ENCODE results near the gene TNFRSF25. TPM values are rescaled to one million over a fixed set of nuclear protein-coding genes. Genes with fewer than 3 reads are reported as not detected.

Gene TNFRSF25
- total RNA-seq, 5 donors from 2014 or later (not counting 1 experiment from before 2014, with no cell fraction given): 215 to 580 (median 446) TPM

DNA sequence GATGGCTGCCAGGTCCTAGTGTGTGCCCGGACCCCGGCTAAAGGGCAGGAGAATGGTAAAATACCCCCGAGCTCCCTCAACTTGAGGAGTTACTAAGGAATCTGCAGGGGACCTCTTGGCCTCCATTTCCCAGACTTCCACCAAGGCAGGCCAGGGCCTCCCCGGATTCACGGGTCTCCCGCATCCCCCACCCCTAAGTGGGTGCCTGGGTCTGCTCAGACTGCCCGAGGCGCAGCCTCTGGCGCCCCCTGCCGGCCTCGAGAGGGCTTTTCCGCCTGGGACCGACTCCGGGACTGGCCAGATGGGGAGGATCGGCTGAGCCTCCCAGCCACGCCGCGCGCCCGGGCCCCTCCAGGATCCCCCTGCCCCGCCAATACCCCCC is 23.8 kb upstream of the TNFRSF25 start:
- WGBS (ENCODE audit: insufficient coverage): 12% methylated on average over 16 of the region's 21 CpGs
- H3K4me3 ChIP-seq (ENCODE audit: control insufficient read depth in 1 of 2, extremely low read depth in 1 of 2, low read length in 1 of 2): peak overlapping the region; percentile 68 to 84
- H3K27ac ChIP-seq (ENCODE audit: low read length): no peak overlapping the region
- no peaks in the 10 kb centered on the region for H3K36me3 ChIP-seq (ENCODE audit: control insufficient read depth in 2 of 2, extremely low read depth in 1 of 2, insufficient read depth in 1 of 2, low read length in 1 of 2)
- Mint-ChIP-seq H3K4me1 (peaks cover 22 to 31% (median 28%) of the 10 kb centered on the region in 3 donors), H3K4me3 (peak overlapping the region; percentile 67 to 81 (median 70)), H3K27ac (no peak overlapping the region), H3K36me3 (no peaks in the 10 kb centered on the region), H3K27me3 (peaks cover 13 to 14% of the 10 kb centered on the region in 2 donors), H3K9me3 (no peaks in the 10 kb centered on the region)
- POLR2A ChIA-PET: no interaction called here
- peaks cover 0 to 48% of the 10 kb centered on the region in 2 experiments for H3K27me3 ChIP-seq (replicated peaks in 1 of 2; ENCODE audit: control insufficient read depth in 2 of 2, extremely low read depth in 1 of 2, insufficient read depth in 2 of 2, low read length in 1 of 2)
- ATAC-seq (replicated peaks in 1 of 4) (peak; percentile 69 to 72 (median 71)), DNase-seq (peak; percentile 34 to 88 (median 64))
- H3K9me3 ChIP-seq: no peaks in the 10 kb centered on the region
- CTCF ChIA-PET: no interaction called here
- H3K4me1 ChIP-seq (ENCODE audit: control insufficient read depth in 1 of 2, extremely low read depth in 1 of 2, insufficient read depth in 2 of 2, low read length in 2 of 2): peaks cover 2 to 58% of the 10 kb centered on the region in 2 experiments

DNA sequence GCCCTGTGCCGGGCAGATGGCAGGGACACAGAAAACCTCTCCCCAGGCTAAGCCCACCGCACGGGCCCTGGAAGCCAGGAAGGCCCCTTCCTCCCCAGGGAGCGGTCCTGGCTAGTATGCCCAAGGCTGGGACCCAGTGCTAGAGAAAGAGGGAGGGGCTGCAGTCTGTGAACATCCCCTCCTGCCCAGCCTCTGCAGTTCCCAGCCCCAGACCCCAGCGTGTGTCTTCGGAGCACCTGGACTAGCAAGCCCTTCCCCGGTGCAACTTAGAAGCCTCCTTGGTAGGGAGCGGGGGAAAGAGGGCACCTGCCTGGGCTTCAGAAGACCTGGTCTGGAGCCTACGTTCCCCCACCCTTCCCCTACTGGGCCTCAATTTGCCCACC is 23.4 kb upstream of the TNFRSF25 start:
- H3K4me1 Mint-ChIP-seq: peaks cover 25 to 32% (median 28%) of the 10 kb centered on the region in 3 donors
- ATAC-seq (replicated peaks in 1 of 4) (no peak), DNase-seq (no peak)
- H3K36me3 Mint-ChIP-seq: no peaks in the 10 kb centered on the region
- no peaks in the 10 kb centered on the region for H3K9me3 ChIP-seq
- no peak overlapping the region for H3K27ac Mint-ChIP-seq
- peaks cover 0 to 52% of the 10 kb centered on the region in 2 experiments for H3K27me3 ChIP-seq (replicated peaks in 1 of 2; ENCODE audit: control insufficient read depth in 2 of 2, extremely low read depth in 1 of 2, insufficient read depth in 2 of 2, low read length in 1 of 2)
- peak overlapping the region in 2 of 3 donors; percentile 6 to 81 for H3K4me3 Mint-ChIP-seq
- CTCF ChIA-PET: interaction anchor here in 1 of 2 donors (0.8 kb wide), 1 partner anchor 127 kb away, joined by 3 read pairs; no protein-coding TSS in a partner anchor
- WGBS (ENCODE audit: insufficient coverage): 83% methylated on average over 1 of the region's 9 CpGs
- H3K9me3 Mint-ChIP-seq: no peaks in the 10 kb centered on the region
- H3K4me3 ChIP-seq (ENCODE audit: control insufficient read depth in 1 of 2, extremely low read depth in 1 of 2, low read length in 1 of 2): no peak overlapping the region
- peaks cover 13 to 18% of the 10 kb centered on the region in 2 donors for H3K27me3 Mint-ChIP-seq
- H3K36me3 ChIP-seq (ENCODE audit: control insufficient read depth in 2 of 2, extremely low read depth in 1 of 2, insufficient read depth in 1 of 2, low read length in 1 of 2): no peaks in the 10 kb centered on the region
- peaks cover 2 to 58% of the 10 kb centered on the region in 2 experiments for H3K4me1 ChIP-seq (ENCODE audit: control insufficient read depth in 1 of 2, extremely low read depth in 1 of 2, insufficient read depth in 2 of 2, low read length in 2 of 2)
- no peak overlapping the region for H3K27ac ChIP-seq (ENCODE audit: low read length)
- POLR2A ChIA-PET: no interaction called here

DNA sequence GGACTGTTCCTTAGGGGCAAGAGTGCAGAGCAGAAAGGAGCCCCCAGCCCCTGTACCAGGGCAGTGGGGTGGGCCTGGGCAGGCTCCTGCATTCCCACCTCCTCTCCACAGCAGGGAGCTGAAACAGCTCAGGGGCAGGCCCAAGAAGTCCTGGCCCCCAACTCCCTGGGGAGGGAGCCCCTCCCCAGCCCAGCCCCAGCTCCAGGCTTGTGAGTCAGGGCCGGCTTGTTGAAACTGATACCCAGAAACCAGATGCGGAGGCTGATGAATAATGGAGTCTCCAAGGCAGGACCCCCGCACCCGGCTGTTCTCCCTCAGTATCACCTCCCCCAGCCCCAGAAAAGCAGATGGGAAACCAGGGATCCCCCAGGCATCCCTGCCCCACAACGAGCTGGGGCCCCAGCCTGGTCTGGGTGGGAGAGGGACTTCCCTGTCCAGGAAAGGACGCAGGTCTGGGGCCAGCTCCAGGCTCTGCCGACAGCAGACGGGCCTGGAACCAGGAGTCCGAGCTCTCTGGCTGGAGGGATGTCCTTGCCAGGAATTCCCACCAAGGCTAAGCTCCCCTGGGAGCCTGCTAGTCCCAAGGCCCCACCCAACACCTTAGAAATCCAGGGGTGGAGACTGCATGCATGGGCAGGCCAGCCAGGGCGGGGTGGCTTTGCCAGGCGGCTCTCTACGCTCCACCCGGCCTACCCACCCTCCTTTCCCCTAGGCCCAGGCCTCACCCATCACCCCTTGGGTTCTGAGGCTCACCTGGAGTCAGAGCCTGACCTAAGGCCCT is 22.8 kb upstream of the TNFRSF25 start:
- peaks cover 0 to 58% of the 10 kb centered on the region in 2 experiments for H3K27me3 ChIP-seq (replicated peaks in 1 of 2; ENCODE audit: control insufficient read depth in 2 of 2, extremely low read depth in 1 of 2, insufficient read depth in 2 of 2, low read length in 1 of 2)
- Mint-ChIP-seq H3K4me3 (peak overlapping the region in 1 of 3 donors; percentile 81), H3K36me3 (no peaks in the 10 kb centered on the region), H3K27ac (no peak overlapping the region), H3K4me1 (peaks cover 25 to 34% (median 28%) of the 10 kb centered on the region in 3 donors), H3K27me3 (peaks cover 13 to 21% of the 10 kb centered on the region in 2 donors), H3K9me3 (no peaks in the 10 kb centered on the region)
- H3K36me3 ChIP-seq (ENCODE audit: control insufficient read depth in 2 of 2, extremely low read depth in 1 of 2, insufficient read depth in 1 of 2, low read length in 1 of 2): no peaks in the 10 kb centered on the region
- no peak overlapping the region for H3K4me3 ChIP-seq (ENCODE audit: control insufficient read depth in 1 of 2, extremely low read depth in 1 of 2, low read length in 1 of 2)
- ATAC-seq (replicated peaks in 1 of 4) (no peak), DNase-seq (no peak)
- H3K4me1 ChIP-seq (ENCODE audit: control insufficient read depth in 1 of 2, extremely low read depth in 1 of 2, insufficient read depth in 2 of 2, low read length in 2 of 2): peaks cover 2 to 58% of the 10 kb centered on the region in 2 experiments
- POLR2A ChIA-PET: interaction anchor here (0.6 kb wide), 2 partner anchors 38 to 114 kb away, joined by 3 read pairs; no protein-coding TSS in a partner anchor
- no peaks in the 10 kb centered on the region for H3K9me3 ChIP-seq
- CTCF ChIA-PET: interaction anchor here in 1 of 2 donors (0.6 to 0.8 kb wide), 3 partner anchors 127 to 242 kb away, joined by 3 read pairs; no protein-coding TSS in a partner anchor
- no peak overlapping the region for H3K27ac ChIP-seq (ENCODE audit: low read length)
- whole genome bisulfite sequencing (ENCODE audit: insufficient coverage): 92% methylated on average over 8 of the region's 13 CpGs

DNA sequence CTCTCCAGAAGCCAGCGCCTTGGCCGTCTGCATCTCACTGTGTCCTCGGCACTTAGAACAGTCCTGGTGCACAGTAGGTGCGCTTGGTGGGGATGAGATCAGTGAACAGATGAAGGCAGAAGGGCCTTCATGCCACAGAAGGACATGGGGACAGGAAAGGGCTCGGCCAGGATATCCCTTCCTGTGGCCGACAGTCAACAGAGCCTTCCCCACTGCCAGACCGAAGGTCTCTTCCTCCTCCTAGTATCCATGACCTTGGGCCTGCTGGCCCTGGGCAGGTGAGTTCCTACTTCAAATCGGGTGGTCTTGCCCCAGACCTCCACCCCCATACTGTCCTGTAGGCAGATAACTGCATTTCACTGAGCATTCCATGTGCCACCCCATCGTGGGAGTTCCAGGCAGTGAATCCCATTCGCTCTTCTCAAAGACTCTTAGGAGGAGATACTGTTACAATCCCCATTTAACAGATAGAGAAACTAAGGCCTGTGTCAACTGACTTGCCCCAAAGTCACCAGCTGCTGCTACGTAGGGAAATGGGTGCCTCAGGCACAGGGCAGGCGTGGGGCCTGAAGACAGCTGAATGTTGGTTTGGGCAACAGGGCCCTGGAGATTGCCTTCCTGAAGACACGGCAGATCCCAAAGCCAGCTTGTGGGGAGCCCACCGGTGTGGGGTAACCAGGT is 22.0 kb upstream of the TNFRSF25 start:
- ATAC-seq (replicated peaks in 1 of 4) (no peak), DNase-seq (no peak)
- H3K27ac Mint-ChIP-seq: no peak overlapping the region
- no peaks in the 10 kb centered on the region for H3K36me3 ChIP-seq (ENCODE audit: control insufficient read depth in 2 of 2, extremely low read depth in 1 of 2, insufficient read depth in 1 of 2, low read length in 1 of 2)
- peaks cover 21 to 30% (median 21%) of the 10 kb centered on the region in 3 donors for H3K4me1 Mint-ChIP-seq
- H3K27ac ChIP-seq (ENCODE audit: low read length): no peak overlapping the region
- ChIA-PET CTCF (no interaction called here), POLR2A (no interaction called here)
- no peaks in the 10 kb centered on the region for H3K36me3 Mint-ChIP-seq
- H3K27me3 ChIP-seq (replicated peaks in 1 of 2; ENCODE audit: control insufficient read depth in 2 of 2, extremely low read depth in 1 of 2, insufficient read depth in 2 of 2, low read length in 1 of 2): peaks cover under 1 to 66% of the 10 kb centered on the region in 2 experiments
- no peak overlapping the region for H3K4me3 ChIP-seq (ENCODE audit: control insufficient read depth in 1 of 2, extremely low read depth in 1 of 2, low read length in 1 of 2)
- 84% methylated on average over 11 of the region's 14 CpGs for WGBS (ENCODE audit: insufficient coverage)
- no peaks in the 10 kb centered on the region for H3K9me3 Mint-ChIP-seq
- peaks cover 0 to 52% of the 10 kb centered on the region in 2 experiments for H3K4me1 ChIP-seq (ENCODE audit: control insufficient read depth in 1 of 2, extremely low read depth in 1 of 2, insufficient read depth in 2 of 2, low read length in 2 of 2)
- H3K4me3 Mint-ChIP-seq: no peak overlapping the region
- H3K27me3 Mint-ChIP-seq: peaks cover 13 to 22% of the 10 kb centered on the region in 2 donors
- H3K9me3 ChIP-seq: no peaks in the 10 kb centered on the region

DNA sequence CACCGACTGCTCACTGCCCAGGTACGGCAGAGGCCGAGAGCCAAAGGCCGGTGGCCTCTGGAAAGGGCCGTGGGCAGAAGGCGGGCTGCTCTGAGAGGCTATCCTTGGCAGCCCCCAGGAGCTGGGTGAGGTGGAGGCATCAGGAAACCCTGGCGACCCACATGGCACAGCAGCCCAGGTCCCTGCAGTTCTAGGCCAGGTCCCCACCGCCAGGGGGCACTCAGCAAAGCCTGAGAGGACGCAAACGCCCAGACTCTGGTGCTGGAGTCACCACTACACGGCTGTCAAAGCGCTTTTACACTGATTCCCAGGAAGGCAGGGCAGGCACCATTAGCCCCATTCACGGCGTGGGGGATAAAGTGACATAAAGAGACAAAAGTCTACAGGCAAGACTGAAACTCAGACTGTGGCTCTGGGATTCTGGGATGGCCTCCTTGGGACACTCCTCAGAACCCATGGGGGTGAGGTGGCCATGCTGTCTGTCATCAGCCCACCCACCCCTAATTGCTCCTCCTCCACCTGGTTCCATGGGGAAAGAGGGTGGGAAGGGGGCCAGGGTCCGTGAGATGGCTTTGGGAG is 20.5 kb upstream of the TNFRSF25 start:
- peak overlapping the region in 1 of 3 donors; percentile 77 for H3K4me3 Mint-ChIP-seq
- whole genome bisulfite sequencing (ENCODE audit: insufficient coverage): 0% methylated on average over 11 of the region's 15 CpGs
- H3K4me1 ChIP-seq (ENCODE audit: control insufficient read depth in 1 of 2, extremely low read depth in 1 of 2, insufficient read depth in 2 of 2, low read length in 2 of 2): peaks cover 0 to 41% of the 10 kb centered on the region in 2 experiments
- H3K4me3 ChIP-seq (ENCODE audit: control insufficient read depth in 1 of 2, extremely low read depth in 1 of 2, low read length in 1 of 2): no peak overlapping the region
- no peaks in the 10 kb centered on the region for H3K36me3 Mint-ChIP-seq
- H3K27ac Mint-ChIP-seq: peak overlapping the region in 1 of 2 donors; percentile 5
- ATAC-seq (replicated peaks in 1 of 4): peak; percentile 69 to 80 (median 76)
- H3K27me3 ChIP-seq (replicated peaks in 1 of 2; ENCODE audit: control insufficient read depth in 2 of 2, extremely low read depth in 1 of 2, insufficient read depth in 2 of 2, low read length in 1 of 2): peaks cover 2 to 68% of the 10 kb centered on the region in 2 experiments
- CTCF ChIA-PET: interaction anchor here (0.7 to 2.8 kb wide), 4 partner anchors 13 to 159 kb away, joined by 3 to 16 read pairs (median 6); no protein-coding TSS in a partner anchor
- peak; percentile 62 to 90 (median 82) for DNase-seq
- H3K27ac ChIP-seq (ENCODE audit: low read length): no peak overlapping the region
- H3K27me3 Mint-ChIP-seq: peaks cover 13 to 22% of the 10 kb centered on the region in 2 donors
- no peaks in the 10 kb centered on the region for H3K36me3 ChIP-seq (ENCODE audit: control insufficient read depth in 2 of 2, extremely low read depth in 1 of 2, insufficient read depth in 1 of 2, low read length in 1 of 2)
- peaks cover 15 to 20% (median 17%) of the 10 kb centered on the region in 3 donors for H3K4me1 Mint-ChIP-seq
- POLR2A ChIA-PET: no interaction called here
- H3K9me3 Mint-ChIP-seq: no peaks in the 10 kb centered on the region
- no peaks in the 10 kb centered on the region for H3K9me3 ChIP-seq
